Sigmoid colon (tissue), 7 donors: ENCODE measurements around the gene TPST2. TPM values are rescaled to one million over a fixed set of nuclear protein-coding genes. Genes with fewer than 3 reads are reported as not detected.

Experiments used
- DNase-seq: peaks from one replicate; pipeline ENCODE4 v3.0.0-alpha.2; 2019
- H3K27ac ChIP-seq, 4 donors: fragments of 200-600 bp; sonication (generic); one replicate each; pipeline ENCODE4 v1.5.1; 2016 to 2019; ENCODE audit warnings: mild to moderate bottlenecking in 1 of 4
- H3K27me3 ChIP-seq, 3 donors: fragments of 200-600 bp; sonication (generic); one replicate each; pipeline ENCODE4 v1.5.1; 2019; ENCODE audit warnings: mild to moderate bottlenecking in 1 of 3
- H3K36me3 ChIP-seq, 4 donors: fragments of 200-600 bp; sonication (generic); one replicate each; pipeline ENCODE4 v1.5.1; 2016 to 2019
- H3K4me1 ChIP-seq, 4 donors: fragments of 200-600 bp; sonication (generic); one replicate each; pipeline ENCODE4 v1.5.1; 2017 to 2019
- H3K4me3 ChIP-seq, 4 donors: fragments of 200-600 bp; sonication (generic); one replicate each; pipeline ENCODE4 v1.5.1; 2017 to 2019; ENCODE audit warnings: mild to moderate bottlenecking in 2 of 4, moderate library complexity in 1 of 4
- H3K9me3 ChIP-seq, 4 donors: fragments of 200-600 bp in 3 of 4; sonication (generic) in 3 of 4; one replicate each; pipeline versions ENCODE4 v1.5.1 to v1.6.1; 2013 to 2019
- EP300 ChIP-seq, 4 donors: sonication (generic); formaldehyde crosslinking; IDR thresholded peaks; one replicate each; pipeline ENCODE4 v1.6.1; 2017; ENCODE audit warnings: antibody characterized with exemption in 4 of 4
- POLR2A ChIP-seq, 2 donors: fragments of 450-650 bp; IDR thresholded peaks; one replicate each; pipeline ENCODE4 v1.6.1; 2016; ENCODE audit warnings: antibody characterized with exemption in 2 of 2, mild to moderate bottlenecking in 2 of 2, moderate library complexity in 2 of 2
- POLR2AphosphoS5 ChIP-seq, 4 donors: sonication (generic); formaldehyde crosslinking; IDR thresholded peaks; one replicate each; pipeline ENCODE4 v1.6.1; 2017; ENCODE audit warnings: antibody characterized with exemption in 4 of 4
- WGBS, 2 donors: extraction: QIAGEN DNeasy Blood & Tissue Kit; methylation state at CpG; one replicate each; pipeline ENCODE4 v1.1.7; 2013; 5-methylcytosine and 5-hydroxymethylcytosine counted together
- intact Hi-C: fragments of 100-400 bp; cut with DNase I; formaldehyde crosslinking; loops from one replicate; pipeline ENCODE4 v1.15.1; 2023
- polyA plus RNA-seq, 3 donors: library from polyadenylated mRNA; stranded (reverse); fragments of 200-250 nt; gene quantifications; one replicate each; pipeline ENCODE4 v1.2.3, GENCODE V29; 2013
- total RNA-seq, 4 donors: library from RNA; depleted of rRNA; stranded (reverse); fragments of >200 nt; gene quantifications; one replicate each; pipeline ENCODE4 v1.1.0, GENCODE V29; 2016
- TF ChIP-seq, protein P1 (sequence below), 4 experiments: fragments of 450-650 bp in 3 of 4; fragments of 200-600 bp in 1 of 4; IDR thresholded peaks; one replicate each; pipeline ENCODE4 v1.5.1; 2016 to 2019; ENCODE audit warnings: antibody characterized with exemption in 4 of 4, mild to moderate bottlenecking in 3 of 4, moderate library complexity in 2 of 4
- donor health status: healthy with polysubstance abuse.
- donor health status: Bipolar disorder and iron deficiency.
- donor health status: healthy.

TPST2 gene
- total and polyA plus RNA-seq, 7 donors: 5.1 to 24.3 (median 15.9) TPM

DNA sequence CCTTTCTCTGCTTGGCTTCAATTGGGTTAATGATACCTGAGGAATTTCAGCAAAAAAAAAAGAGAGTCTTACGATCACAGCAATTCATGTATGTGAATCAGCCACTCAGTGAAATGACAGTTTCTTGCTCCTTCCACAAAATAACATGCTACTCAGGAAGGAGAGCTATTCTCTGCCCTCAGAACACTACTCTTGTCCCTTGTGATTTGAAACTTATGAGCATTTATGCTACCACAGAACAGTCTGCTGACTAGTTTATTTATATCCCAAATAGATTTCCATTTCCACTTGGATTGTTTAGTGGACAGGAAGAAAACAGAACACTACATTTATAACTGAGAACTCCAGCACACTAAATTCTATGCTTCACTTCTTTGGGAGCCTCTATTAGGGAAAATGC lies 86.2 kb downstream of the TPST2 start:
- intact Hi-C loops: no loop called here
- WGBS, 2 donors: 61 to 87% methylated on average over 1 of the region's 1 CpG
- peaks cover 45 to 99% (median 75%) of the 10 kb centered on the region in 4 donors for H3K36me3 ChIP-seq
- H3K27me3 ChIP-seq: no peaks in the 10 kb centered on the region
- H3K9me3 ChIP-seq: no peaks in the 10 kb centered on the region
- H3K4me1 ChIP-seq: no peaks in the 10 kb centered on the region
- no peak overlapping the region for H3K27ac ChIP-seq
- TF ChIP-seq POLR2A (IDR thresholded peaks at IDR 0.05) (no peak), EP300 (IDR thresholded peaks at IDR 0.05) (no peak), POLR2AphosphoS5 (IDR thresholded peaks at IDR 0.05) (no peak)
- TF ChIP-seq, protein P1, sequence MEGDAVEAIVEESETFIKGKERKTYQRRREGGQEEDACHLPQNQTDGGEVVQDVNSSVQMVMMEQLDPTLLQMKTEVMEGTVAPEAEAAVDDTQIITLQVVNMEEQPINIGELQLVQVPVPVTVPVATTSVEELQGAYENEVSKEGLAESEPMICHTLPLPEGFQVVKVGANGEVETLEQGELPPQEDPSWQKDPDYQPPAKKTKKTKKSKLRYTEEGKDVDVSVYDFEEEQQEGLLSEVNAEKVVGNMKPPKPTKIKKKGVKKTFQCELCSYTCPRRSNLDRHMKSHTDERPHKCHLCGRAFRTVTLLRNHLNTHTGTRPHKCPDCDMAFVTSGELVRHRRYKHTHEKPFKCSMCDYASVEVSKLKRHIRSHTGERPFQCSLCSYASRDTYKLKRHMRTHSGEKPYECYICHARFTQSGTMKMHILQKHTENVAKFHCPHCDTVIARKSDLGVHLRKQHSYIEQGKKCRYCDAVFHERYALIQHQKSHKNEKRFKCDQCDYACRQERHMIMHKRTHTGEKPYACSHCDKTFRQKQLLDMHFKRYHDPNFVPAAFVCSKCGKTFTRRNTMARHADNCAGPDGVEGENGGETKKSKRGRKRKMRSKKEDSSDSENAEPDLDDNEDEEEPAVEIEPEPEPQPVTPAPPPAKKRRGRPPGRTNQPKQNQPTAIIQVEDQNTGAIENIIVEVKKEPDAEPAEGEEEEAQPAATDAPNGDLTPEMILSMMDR (IDR thresholded peaks at IDR 0.05): no peak
- H3K4me3 ChIP-seq: no peak overlapping the region
- no peak for DNase-seq

DNA sequence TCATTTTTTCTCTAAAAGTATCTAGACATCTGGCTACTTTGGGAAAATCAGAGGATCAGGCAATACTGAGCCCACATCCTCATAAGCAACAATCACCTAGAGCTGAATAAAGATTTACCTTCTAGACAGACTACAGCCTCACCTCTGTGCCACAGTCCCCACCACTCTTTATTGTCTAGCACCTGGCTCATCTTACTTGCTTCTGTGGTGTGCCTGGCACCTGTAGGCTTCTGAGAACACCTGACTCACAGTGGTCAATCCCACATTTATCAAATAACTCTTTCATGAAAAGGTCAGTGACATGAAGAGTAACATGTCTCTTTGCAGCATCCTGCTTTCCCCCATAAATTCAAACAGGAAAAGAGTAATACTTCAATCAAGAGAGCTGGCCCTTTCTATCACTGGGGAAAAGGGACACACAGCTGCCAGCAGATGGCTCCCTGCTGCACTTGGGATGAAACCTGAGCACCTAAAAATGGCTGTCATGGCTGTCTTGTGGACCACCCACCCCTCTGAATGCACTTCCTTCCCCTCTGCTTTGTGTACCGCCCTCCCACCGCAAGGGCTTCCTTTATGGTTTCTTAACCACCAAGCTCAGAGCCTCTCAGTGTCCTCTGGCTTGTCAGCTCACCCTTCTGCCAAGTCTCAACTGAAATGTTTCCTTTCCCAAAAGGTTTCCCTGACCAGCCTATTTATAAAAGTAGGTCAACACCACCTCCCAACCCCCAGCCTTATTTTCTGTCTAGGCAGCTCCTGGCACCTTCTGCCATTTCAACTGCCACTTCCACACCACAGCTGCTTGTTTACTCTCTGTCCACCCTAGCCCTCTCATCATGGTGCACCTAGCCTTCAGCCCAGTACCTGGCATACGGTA lies 87.0 kb downstream of the TPST2 start:
- WGBS, 2 donors: 31 to 78% methylated on average over 3 of the region's 3 CpGs
- intact Hi-C loops: no loop called here
- TF ChIP-seq, protein P1 (IDR thresholded peaks at IDR 0.05): no peak
- no peak for TF ChIP-seq POLR2AphosphoS5 (IDR thresholded peaks at IDR 0.05)
- TF ChIP-seq EP300 (IDR thresholded peaks at IDR 0.05): no peak
- TF ChIP-seq POLR2A (IDR thresholded peaks at IDR 0.05): no peak

DNA sequence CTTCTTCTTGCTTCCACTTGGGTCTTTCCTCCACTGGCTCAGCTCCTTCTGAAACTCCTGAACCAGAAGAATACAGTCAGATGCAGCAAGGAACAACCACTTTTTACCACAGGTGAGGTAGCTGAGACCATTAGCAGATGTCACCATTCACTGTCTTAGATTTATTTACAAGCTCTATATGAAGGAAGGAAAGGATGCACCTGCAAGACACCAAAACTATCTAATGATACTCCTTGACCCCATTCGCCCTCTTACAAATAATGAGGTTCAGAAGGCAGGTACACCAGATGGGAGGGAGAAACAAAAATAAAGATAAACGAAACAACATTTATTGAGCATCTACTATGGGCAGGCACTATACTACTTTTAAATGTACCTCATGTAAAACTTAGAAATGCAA lies 87.9 kb downstream of the TPST2 start:
- intact Hi-C loops: no loop called here
- no peak for TF ChIP-seq POLR2A (IDR thresholded peaks at IDR 0.05)
- no peak for TF ChIP-seq POLR2AphosphoS5 (IDR thresholded peaks at IDR 0.05)
- TF ChIP-seq, protein P1 (IDR thresholded peaks at IDR 0.05): no peak
- TF ChIP-seq EP300 (IDR thresholded peaks at IDR 0.05): no peak
- Histone ChIP-seq H3K27me3 (no peaks in the 10 kb centered on the region), H3K4me3 (no peak overlapping the region), H3K36me3 (peaks cover 47 to 100% (median 80%) of the 10 kb centered on the region in 4 donors), H3K27ac (no peak overlapping the region), H3K4me1 (no peaks in the 10 kb centered on the region), H3K9me3 (no peaks in the 10 kb centered on the region)
- DNase-seq: no peak
- WGBS, 2 donors: 81 to 90% methylated on average over 2 of the region's 2 CpGs

More for the DNA sequence above, 87.0 kb downstream of the TPST2 start:
- H3K4me1 ChIP-seq: no peaks in the 10 kb centered on the region
- peaks cover 45 to 99% (median 77%) of the 10 kb centered on the region in 4 donors for H3K36me3 ChIP-seq
- H3K27ac ChIP-seq: no peak overlapping the region
- DNase-seq: no peak
- H3K27me3 ChIP-seq: no peaks in the 10 kb centered on the region
- H3K9me3 ChIP-seq: no peaks in the 10 kb centered on the region
- H3K4me3 ChIP-seq: no peak overlapping the region

DNA sequence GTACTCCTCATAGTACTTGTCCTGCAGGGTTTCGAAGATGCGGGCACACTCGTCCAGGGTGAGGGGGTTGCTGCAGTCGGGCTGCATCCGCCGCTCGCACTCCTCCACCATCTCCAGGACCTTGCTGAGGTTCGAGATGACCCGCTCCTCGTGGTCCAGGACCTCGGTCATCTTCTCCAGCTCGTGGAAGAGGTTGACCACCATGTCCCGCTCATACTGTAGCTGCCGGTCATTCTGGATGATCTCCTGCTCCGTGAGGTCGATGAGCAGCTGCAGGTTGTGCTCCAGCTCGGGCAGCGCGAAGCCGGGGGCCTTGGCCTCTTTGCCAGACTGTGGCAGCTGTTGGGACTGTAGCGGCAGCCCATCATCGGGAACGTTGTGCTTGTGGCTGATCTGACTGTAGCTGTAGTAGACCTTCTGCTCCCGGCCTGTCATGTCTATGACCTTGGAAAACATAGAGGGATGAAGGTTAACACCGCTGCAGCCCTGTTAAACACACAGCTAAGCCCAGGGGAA lies 90.7 kb downstream of the TPST2 start:
- DNase-seq: no peak
- no peak for TF ChIP-seq EP300 (IDR thresholded peaks at IDR 0.05)
- TF ChIP-seq, protein P1 (IDR thresholded peaks at IDR 0.05): no peak
- TF ChIP-seq POLR2AphosphoS5 (IDR thresholded peaks at IDR 0.05): no peak
- no peak for TF ChIP-seq POLR2A (IDR thresholded peaks at IDR 0.05)
- H3K36me3 ChIP-seq: peaks cover 43 to 100% (median 72%) of the 10 kb centered on the region in 4 donors
- H3K9me3 ChIP-seq: no peaks in the 10 kb centered on the region
- H3K4me1 ChIP-seq: no peaks in the 10 kb centered on the region
- no peak overlapping the region for H3K27ac ChIP-seq
- intact Hi-C loops: no loop called here
- no peaks in the 10 kb centered on the region for H3K27me3 ChIP-seq
- H3K4me3 ChIP-seq: no peak overlapping the region
- WGBS, 2 donors: 92 to 94% methylated on average over 25 of the region's 25 CpGs
